ENCODE data around the gene ZNF331.

DNA sequence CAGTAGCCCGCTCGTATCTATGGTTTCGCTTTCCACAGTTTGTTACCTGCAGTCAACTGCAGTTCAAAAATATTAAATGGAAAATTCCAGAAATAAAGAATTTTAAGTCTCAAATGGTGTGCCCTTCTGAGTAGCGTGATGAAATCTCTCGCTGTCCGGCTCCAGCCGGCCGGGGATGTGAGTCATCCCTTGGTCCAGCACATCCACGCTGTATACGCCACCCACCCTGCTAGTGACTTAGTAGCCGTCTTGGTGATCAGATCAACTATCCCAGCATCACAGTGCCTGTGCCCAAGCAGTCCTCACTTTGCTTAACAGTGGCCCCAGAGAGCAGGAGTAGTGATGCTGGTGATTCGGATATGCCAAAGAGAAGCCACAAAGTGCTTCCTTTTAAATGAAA is 40.0 kb downstream of the ZNF331 start:
- TF ChIP-seq, protein P1, sequence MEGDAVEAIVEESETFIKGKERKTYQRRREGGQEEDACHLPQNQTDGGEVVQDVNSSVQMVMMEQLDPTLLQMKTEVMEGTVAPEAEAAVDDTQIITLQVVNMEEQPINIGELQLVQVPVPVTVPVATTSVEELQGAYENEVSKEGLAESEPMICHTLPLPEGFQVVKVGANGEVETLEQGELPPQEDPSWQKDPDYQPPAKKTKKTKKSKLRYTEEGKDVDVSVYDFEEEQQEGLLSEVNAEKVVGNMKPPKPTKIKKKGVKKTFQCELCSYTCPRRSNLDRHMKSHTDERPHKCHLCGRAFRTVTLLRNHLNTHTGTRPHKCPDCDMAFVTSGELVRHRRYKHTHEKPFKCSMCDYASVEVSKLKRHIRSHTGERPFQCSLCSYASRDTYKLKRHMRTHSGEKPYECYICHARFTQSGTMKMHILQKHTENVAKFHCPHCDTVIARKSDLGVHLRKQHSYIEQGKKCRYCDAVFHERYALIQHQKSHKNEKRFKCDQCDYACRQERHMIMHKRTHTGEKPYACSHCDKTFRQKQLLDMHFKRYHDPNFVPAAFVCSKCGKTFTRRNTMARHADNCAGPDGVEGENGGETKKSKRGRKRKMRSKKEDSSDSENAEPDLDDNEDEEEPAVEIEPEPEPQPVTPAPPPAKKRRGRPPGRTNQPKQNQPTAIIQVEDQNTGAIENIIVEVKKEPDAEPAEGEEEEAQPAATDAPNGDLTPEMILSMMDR (IDR thresholded peaks at IDR 0.05 in 4 of 5, conservative IDR thresholded peaks at IDR 0.05 in 1 of 5) = no peak
- no peak for TF ChIP-seq POLR2A (IDR thresholded peaks at IDR 0.05)
